AG09309 (cell line): ENCODE measurements around the gene EBF3.

Source experiments
- DNase-seq: peaks from one replicate; pipeline ENCODE4 v3.0.0-alpha.2; 2010; ENCODE audit warnings: low read depth
- H3K4me3 ChIP-seq: 2 replicates; pipeline ENCODE4 v1.5.1; 2011; ENCODE audit warnings: mild to moderate bottlenecking, low read depth, low read length, moderate library complexity; ENCODE audit not compliant: control insufficient read depth
- TF ChIP-seq, protein P1 (sequence below): IDR thresholded peaks from 2 replicates; pipeline ENCODE4 v1.5.1; 2011; ENCODE audit warnings: mild to moderate bottlenecking, low read depth, low read length, inconsistent platforms; ENCODE audit not compliant: insufficient read depth, control insufficient read depth; ENCODE audit errors: missing control alignments

The EBF3 gene

GRCh38 chr10:129808092-129808983, 155.7 kb downstream of the EBF3 start:
- TF ChIP-seq, protein P1, sequence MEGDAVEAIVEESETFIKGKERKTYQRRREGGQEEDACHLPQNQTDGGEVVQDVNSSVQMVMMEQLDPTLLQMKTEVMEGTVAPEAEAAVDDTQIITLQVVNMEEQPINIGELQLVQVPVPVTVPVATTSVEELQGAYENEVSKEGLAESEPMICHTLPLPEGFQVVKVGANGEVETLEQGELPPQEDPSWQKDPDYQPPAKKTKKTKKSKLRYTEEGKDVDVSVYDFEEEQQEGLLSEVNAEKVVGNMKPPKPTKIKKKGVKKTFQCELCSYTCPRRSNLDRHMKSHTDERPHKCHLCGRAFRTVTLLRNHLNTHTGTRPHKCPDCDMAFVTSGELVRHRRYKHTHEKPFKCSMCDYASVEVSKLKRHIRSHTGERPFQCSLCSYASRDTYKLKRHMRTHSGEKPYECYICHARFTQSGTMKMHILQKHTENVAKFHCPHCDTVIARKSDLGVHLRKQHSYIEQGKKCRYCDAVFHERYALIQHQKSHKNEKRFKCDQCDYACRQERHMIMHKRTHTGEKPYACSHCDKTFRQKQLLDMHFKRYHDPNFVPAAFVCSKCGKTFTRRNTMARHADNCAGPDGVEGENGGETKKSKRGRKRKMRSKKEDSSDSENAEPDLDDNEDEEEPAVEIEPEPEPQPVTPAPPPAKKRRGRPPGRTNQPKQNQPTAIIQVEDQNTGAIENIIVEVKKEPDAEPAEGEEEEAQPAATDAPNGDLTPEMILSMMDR, result no peak
- DNase-seq, result no peak
- no peak overlapping the region for H3K4me3 ChIP-seq

- no peak for DNase-seq
- H3K4me3 ChIP-seq, result no peak overlapping the region
- TF ChIP-seq, protein P1, result no peak
Observed at GRCh38 chr10:129807211-129807610, 156.9 kb downstream of the EBF3 start.

DNA sequence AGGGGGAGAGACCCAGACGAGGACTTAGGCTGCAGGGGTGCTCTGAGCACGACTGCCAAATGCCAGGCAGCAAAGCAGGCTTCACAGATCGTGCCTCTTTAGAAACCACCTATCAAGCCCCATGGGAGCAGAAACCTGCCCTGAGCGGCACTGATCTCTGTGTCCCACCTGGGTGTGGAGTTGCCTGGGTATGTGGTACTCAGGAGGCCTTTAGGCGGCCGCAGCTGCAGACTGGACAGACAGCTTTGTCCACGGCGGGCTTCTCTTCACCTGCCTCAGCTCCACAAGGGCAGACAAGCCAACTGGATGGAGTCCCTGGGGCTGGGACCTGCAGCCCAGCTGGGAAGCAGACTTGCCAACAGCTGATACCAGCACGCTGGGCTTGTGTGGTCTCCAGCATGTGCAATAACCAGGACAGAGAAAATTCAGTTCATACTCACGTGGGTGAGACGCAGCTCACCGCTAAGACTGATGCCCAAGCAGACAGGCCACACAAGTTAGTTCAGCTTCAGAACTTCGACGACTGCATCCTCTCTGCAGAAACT, 163.2 kb downstream of the EBF3 start:
- TF ChIP-seq, protein P1, result no peak
- DNase-seq, result no peak
- H3K4me3 ChIP-seq, result no peak overlapping the region

DNA sequence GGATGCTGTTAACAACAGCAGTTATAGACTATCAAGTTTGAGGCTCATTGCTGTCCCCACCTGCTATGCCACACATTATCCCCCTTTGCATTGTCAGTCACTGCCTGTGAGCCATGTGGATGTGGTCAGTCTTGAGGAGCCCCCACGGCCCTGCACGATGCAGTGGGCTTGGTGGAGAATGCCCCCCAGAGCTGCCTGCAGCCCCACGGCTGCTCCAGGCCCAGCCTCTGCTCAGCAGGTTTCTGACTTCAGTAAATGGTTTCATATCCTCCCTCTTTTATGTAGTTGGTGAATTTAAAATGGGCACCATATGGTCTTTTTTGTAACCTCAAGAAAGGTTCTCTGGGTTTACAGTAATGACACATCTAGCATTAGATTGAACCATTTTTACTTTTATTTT, 164.1 kb downstream of the EBF3 start:
- no peak for DNase-seq
- TF ChIP-seq, protein P1, result no peak
- H3K4me3 ChIP-seq, result no peak overlapping the region

DNA sequence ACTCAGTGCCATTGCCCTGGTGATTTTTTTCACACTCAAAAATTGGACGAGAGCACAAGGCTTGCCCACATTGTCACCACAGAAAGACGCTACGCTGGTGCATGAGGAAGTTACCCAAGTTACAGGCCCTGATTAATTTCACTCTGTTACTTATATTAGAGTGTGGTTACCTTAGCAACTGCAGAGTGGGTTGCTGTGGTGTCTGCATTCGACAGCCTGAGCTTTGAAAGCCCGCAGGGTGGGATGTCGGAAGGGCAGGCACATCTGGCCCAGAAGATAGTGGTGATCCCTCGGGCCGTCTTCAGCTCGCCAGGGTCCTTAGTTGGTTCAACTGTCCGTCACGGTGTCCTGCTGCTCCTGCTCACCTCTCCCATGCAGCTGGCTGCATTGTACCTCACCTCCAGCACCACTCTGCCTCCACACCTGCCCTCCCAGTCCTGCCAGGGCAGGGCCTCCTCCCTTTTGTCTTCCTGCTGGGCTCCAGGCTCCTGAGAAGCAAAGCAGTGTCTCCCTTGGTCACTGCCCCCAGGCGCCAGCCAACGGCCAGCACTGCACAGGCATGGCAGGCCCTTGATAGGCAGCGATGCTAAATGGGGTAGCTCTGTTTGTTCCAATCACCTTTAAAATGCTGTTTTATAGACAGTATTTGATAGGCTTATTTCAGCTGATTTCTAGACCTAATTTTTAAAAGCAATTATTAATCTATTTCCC, 167.2 kb downstream of the EBF3 start:
- no peak overlapping the region for H3K4me3 ChIP-seq
- DNase-seq, result no peak
- TF ChIP-seq, protein P1, result no peak

GRCh38 chr10:129793996-129794395, 170.1 kb downstream of the EBF3 start:
- H3K4me3 ChIP-seq, result no peak overlapping the region
- no peak for DNase-seq
- TF ChIP-seq, protein P1, result no peak
